H9 (cell line): ENCODE results near the gene IL6R. TPM values are rescaled to one million over a fixed set of nuclear protein-coding genes. Genes with fewer than 3 reads are reported as not detected.

Experiments used
- DNase-seq: peaks from one replicate; pipeline ENCODE4 v3.0.0-alpha.2; 2017
- H2AFZ ChIP-seq: one replicate; pipeline ENCODE4 v1.6.1; 2013; ENCODE audit warnings: mild to moderate bottlenecking, low read length, control low read depth, moderate library complexity
- H2AK5ac ChIP-seq: 2 replicates; pipeline ENCODE4 v1.6.1; 2013; ENCODE audit warnings: low read length, control low read depth, mixed read lengths; ENCODE audit not compliant: insufficient read length
- H2BK120ac ChIP-seq: one replicate; pipeline ENCODE4 v1.6.1; 2013; ENCODE audit warnings: low read depth, mild to moderate bottlenecking, low read length, control low read depth, inconsistent platforms; ENCODE audit not compliant: poor library complexity, severe bottlenecking
- H2BK12ac ChIP-seq: 2 replicates; pipeline ENCODE4 v1.6.1; 2013; ENCODE audit warnings: low read length, control low read depth, mixed read lengths, low read depth; ENCODE audit not compliant: insufficient read length
- H2BK15ac ChIP-seq: 2 replicates; pipeline ENCODE4 v1.6.1; 2013; ENCODE audit warnings: low read depth, low read length, control low read depth
- H2BK20ac ChIP-seq: one replicate; pipeline ENCODE4 v1.6.1; 2013; ENCODE audit warnings: low read depth, mild to moderate bottlenecking, low read length, control low read depth, inconsistent platforms; ENCODE audit not compliant: poor library complexity, severe bottlenecking
- H2BK5ac ChIP-seq: 2 replicates; pipeline ENCODE4 v1.6.1; 2013; ENCODE audit warnings: low read length, control low read depth, mixed read lengths; ENCODE audit not compliant: insufficient read length
- H3K14ac ChIP-seq: 2 replicates; pipeline ENCODE4 v1.6.1; 2013; ENCODE audit warnings: low read length, control low read depth; ENCODE audit not compliant: insufficient read depth
- H3K18ac ChIP-seq: 2 replicates; pipeline ENCODE4 v1.6.1; 2013; ENCODE audit warnings: low read depth, mild to moderate bottlenecking, mixed read lengths, low read length, control low read depth; ENCODE audit not compliant: insufficient read length
- H3K23ac ChIP-seq: 2 replicates; pipeline ENCODE4 v1.6.1; 2013; ENCODE audit warnings: low read length, control low read depth, mixed read lengths, low read depth; ENCODE audit not compliant: insufficient read length
- H3K23me2 ChIP-seq: 2 replicates; pipeline ENCODE4 v1.6.1; 2013; ENCODE audit warnings: low read depth, mild to moderate bottlenecking, mixed read lengths, low read length, control low read depth; ENCODE audit not compliant: insufficient read length, poor library complexity, severe bottlenecking
- H3K27ac ChIP-seq: 2 replicates; pipeline ENCODE4 v1.5.1; 2013; ENCODE audit warnings: low read length, control low read depth, mixed read lengths, low read depth; ENCODE audit not compliant: insufficient read length
- H3K27me3 ChIP-seq: 2 replicates; pipeline ENCODE4 v1.6.1; 2013; ENCODE audit warnings: low read length, control low read depth, inconsistent platforms; ENCODE audit not compliant: insufficient read depth
- H3K4ac ChIP-seq: 2 replicates; pipeline ENCODE4 v1.6.1; 2013; ENCODE audit warnings: low read depth, mild to moderate bottlenecking, control low read depth, inconsistent platforms, low read length, moderate library complexity
- H3K4me1 ChIP-seq: 2 replicates; pipeline ENCODE4 v1.6.1; 2013; ENCODE audit warnings: low read length, control low read depth, inconsistent platforms; ENCODE audit not compliant: insufficient read depth
- H3K4me2 ChIP-seq: 2 replicates; pipeline ENCODE4 v1.6.1; 2013; ENCODE audit warnings: low read length, control low read depth, mixed read lengths; ENCODE audit not compliant: insufficient read length, insufficient read depth
- H3K56ac ChIP-seq: 2 replicates; pipeline ENCODE4 v1.6.1; 2013; ENCODE audit warnings: low read depth, mild to moderate bottlenecking, mixed read lengths, low read length, control low read depth; ENCODE audit not compliant: insufficient read length
- H3K79me1 ChIP-seq: 2 replicates; pipeline ENCODE4 v1.6.1; 2013; ENCODE audit warnings: low read depth, mild to moderate bottlenecking, moderate library complexity, low read length, control low read depth, inconsistent platforms; ENCODE audit not compliant: insufficient read depth, poor library complexity, severe bottlenecking
- H3K79me2 ChIP-seq: 2 replicates; pipeline ENCODE4 v1.6.1; 2013; ENCODE audit warnings: low read length, control low read depth, inconsistent platforms; ENCODE audit not compliant: insufficient read depth
- H3K9ac ChIP-seq: 2 replicates; pipeline ENCODE4 v1.6.1; 2013; ENCODE audit warnings: low read length, control low read depth, mixed read lengths; ENCODE audit not compliant: insufficient read length; ENCODE audit errors: extremely low read depth
- H3K9me3 ChIP-seq: one replicate; pipeline ENCODE4 v1.6.1; 2013; ENCODE audit warnings: low read depth, low read length, inconsistent platforms; ENCODE audit not compliant: control insufficient read depth
- H3T11ph ChIP-seq: one replicate; pipeline ENCODE4 v1.6.1; 2013; ENCODE audit warnings: mild to moderate bottlenecking, low read length, control low read depth, inconsistent platforms
- H4K20me1 ChIP-seq: one replicate; pipeline ENCODE4 v1.6.1; 2013; ENCODE audit not compliant: control insufficient read depth, insufficient read length, insufficient read depth
- H4K5ac ChIP-seq: 2 replicates; pipeline ENCODE4 v1.6.1; 2013; ENCODE audit warnings: low read depth, mild to moderate bottlenecking, mixed read lengths, low read length, control low read depth; ENCODE audit not compliant: insufficient read length
- H4K8ac ChIP-seq: replicated peaks from 2 replicates; pipeline ENCODE4 v1.6.1; 2013; ENCODE audit warnings: low read length, control low read depth, mixed read lengths, low read depth; ENCODE audit not compliant: insufficient read length
- H4K91ac ChIP-seq: 2 replicates; pipeline ENCODE4 v1.6.1; 2013; ENCODE audit warnings: low read depth, mild to moderate bottlenecking, moderate library complexity, mixed read lengths, low read length, control low read depth; ENCODE audit not compliant: insufficient read length
- H3K27ac Mint-ChIP-seq, 3 experiments: 2 replicates in 2 of 3; 3 replicates in 1 of 3; pipeline ENCODE4 v1.8.0; 2020 to 2021; ENCODE audit warnings: mixed read lengths in 3 of 3, mild to moderate bottlenecking in 1 of 3, moderate library complexity in 1 of 3
- H3K27me3 Mint-ChIP-seq: 2 replicates; pipeline ENCODE4 v1.8.0; 2021; ENCODE audit warnings: low read depth, mild to moderate bottlenecking, moderate library complexity, mixed read lengths
- H3K36me3 Mint-ChIP-seq, 3 experiments: 2 replicates in 2 of 3; 3 replicates in 1 of 3; pipeline ENCODE4 v1.8.0; 2020 to 2021; ENCODE audit warnings: low read depth in 3 of 3, mixed read lengths in 3 of 3; ENCODE audit not compliant: insufficient read depth in 1 of 3
- H3K4me1 Mint-ChIP-seq, 2 experiments: 2 replicates each; pipeline ENCODE4 v1.8.0; 2020; ENCODE audit warnings: mixed read lengths in 2 of 2
- H3K4me3 Mint-ChIP-seq, 2 experiments: 2 replicates in 1 of 2; 3 replicates in 1 of 2; pipeline ENCODE4 v1.8.0; 2020 to 2021; ENCODE audit warnings: mild to moderate bottlenecking in 2 of 2, mixed read lengths in 2 of 2, moderate library complexity in 1 of 2
- H3K9me3 Mint-ChIP-seq, 2 experiments: 2 replicates in 1 of 2; 3 replicates in 1 of 2; pipeline ENCODE4 v1.8.0; 2020; ENCODE audit warnings: mild to moderate bottlenecking in 2 of 2, mixed read lengths in 2 of 2, moderate library complexity in 1 of 2
- CTCF ChIP-seq: fragments of 200-600 bp; sonication (generic); conservative IDR thresholded peaks from 3 replicates; pipeline ENCODE4 v1.8.0; 2021; ENCODE audit warnings: antibody characterized with exemption, mild to moderate bottlenecking
- WGBS: extraction: QIAGEN DNeasy Blood & Tissue Kit; methylation state at CpG from one replicate; pipeline ENCODE4 v1.1.7; 2013; ENCODE audit warnings: missing lambda C conversion rate, low lambda C conversion rate, mixed read lengths; ENCODE audit not compliant: insufficient read length; ENCODE audit errors: extremely low coverage; 5-methylcytosine and 5-hydroxymethylcytosine counted together
- total RNA-seq: library from RNA; stranded (reverse); gene quantifications from 2 replicates; pipeline ENCODE4 v1.2.1, GENCODE V29; 2021

Gene IL6R
- total RNA-seq, 1 experiment from 2014 or later: 1.7 TPM

- no peaks in the 10 kb centered on the region; a peak in 1 of 7 replicates for H3K36me3 Mint-ChIP-seq
- Histone ChIP-seq H4K20me1 (no peaks in the 10 kb centered on the region), H3K56ac (no peak overlapping the region), H3K4ac (no peak overlapping the region), H2BK5ac (no peak overlapping the region), H3K14ac (no peak overlapping the region), H4K5ac (no peak overlapping the region), H3K4me2 (no peak overlapping the region), H4K8ac (no peak overlapping the region), H3K79me1 (no peaks in the 10 kb centered on the region), H3K27ac (no peak overlapping the region), H3T11ph (no peak overlapping the region), H3K18ac (no peak overlapping the region), H3K79me2 (no peaks in the 10 kb centered on the region), H2AK5ac (no peak overlapping the region), H3K9ac (no peak overlapping the region), H3K9me3 (no peaks in the 10 kb centered on the region), H2BK12ac (no peak overlapping the region), H2BK120ac (no peak overlapping the region), H3K27me3 (no peaks in the 10 kb centered on the region), H3K23ac (no peak overlapping the region), H2BK15ac (no peak overlapping the region), H3K4me1 (peaks cover 2% of the 10 kb centered on the region; the same call in 1 of the 2 replicates), H3K23me2 (no peaks in the 10 kb centered on the region), H2AFZ (no peak overlapping the region), H4K91ac (no peak overlapping the region), H2BK20ac (no peak overlapping the region)
- no peak for DNase-seq
- peaks cover 12 to 21% of the 10 kb centered on the region in 2 experiments for H3K4me1 Mint-ChIP-seq
- H3K9me3 Mint-ChIP-seq: no peaks in the 10 kb centered on the region
- H3K27ac Mint-ChIP-seq: no peak overlapping the region
- H3K27me3 Mint-ChIP-seq: no peaks in the 10 kb centered on the region
- no peak overlapping the region for H3K4me3 Mint-ChIP-seq
- WGBS: no CpG with 5 or more reads among the region's 8 CpGs
- TF ChIP-seq CTCF: peak; percentile 51
These were observed 61.8 kb downstream of the IL6R start for GRCh38 chr1:154466921-154467417.
